A673 (cell line): Measurements from ENCODE around the gene BRI3. TPM values are rescaled to one million over a fixed set of nuclear protein-coding genes. Genes with fewer than 3 reads are reported as not detected.

Experiments used
- BruUV-seq: library from RNA; stranded (reverse); fragments of 400-500 nt; replicated peaks from 2 replicates; lab custom pipeline; 2021; lab: Mats Ljungman, UMichigan
- CTCF ChIA-PET: fragments of 300-600 bp; sonication (Branson Sonifier 250); formaldehyde crosslinking; loops from one replicate; lab custom pipeline; 2022; ENCODE audit warnings: antibody characterized with exemption; lab: Charles Lee
- POLR2A ChIA-PET: fragments of 300-600 bp; sonication (Branson Sonifier 250); formaldehyde crosslinking; loops from one replicate; lab custom pipeline; 2022; ENCODE audit warnings: antibody characterized with exemption; ENCODE audit not compliant: low non-redundant PET; lab: Charles Lee
- DNase-seq: peaks from one replicate; pipeline ENCODE4 v3.0.0-alpha.2; 2015; ENCODE audit warnings: low spot score
- H3K27ac ChIP-seq: fragments of 200-600 bp; sonication (generic); 2 replicates; pipeline ENCODE4 v1.5.1; 2016; ENCODE audit warnings: mixed run types, low read depth, mild to moderate bottlenecking, mixed read lengths, antibody characterized with exemption, low read length; ENCODE audit not compliant: poor library complexity, severe bottlenecking
- H3K27me3 ChIP-seq: fragments of 200-600 bp; sonication (generic); replicated peaks from 2 replicates; pipeline ENCODE4 v1.6.1; 2017; ENCODE audit warnings: mixed run types, low read depth, mild to moderate bottlenecking, mixed read lengths, antibody characterized with exemption, low read length; ENCODE audit not compliant: insufficient read depth, poor library complexity
- H3K36me3 ChIP-seq: fragments of 200-600 bp; sonication (generic); 2 replicates; pipeline ENCODE4 v1.6.1; 2016; ENCODE audit warnings: mixed run types, mild to moderate bottlenecking, mixed read lengths, antibody characterized with exemption, low read length; ENCODE audit not compliant: insufficient read depth, poor library complexity, severe bottlenecking
- H3K4me1 ChIP-seq: fragments of 200-600 bp; sonication (generic); 2 replicates; pipeline ENCODE4 v1.6.1; 2017; ENCODE audit warnings: mixed run types, mild to moderate bottlenecking, mixed read lengths, antibody characterized with exemption, low read length; ENCODE audit not compliant: insufficient read depth, poor library complexity, severe bottlenecking
- H3K4me3 ChIP-seq: fragments of 200-600 bp; sonication (generic); 2 replicates; pipeline ENCODE4 v1.5.1; 2016; ENCODE audit warnings: low read depth, mixed run types, mild to moderate bottlenecking, mixed read lengths, low read length; ENCODE audit not compliant: poor library complexity, severe bottlenecking
- H3K9me3 ChIP-seq: fragments of 200-600 bp; sonication (generic); 2 replicates; pipeline ENCODE4 v1.6.1; 2016; ENCODE audit warnings: mixed run types, low read depth, mild to moderate bottlenecking, mixed read lengths, antibody characterized with exemption, low read length; ENCODE audit not compliant: poor library complexity, severe bottlenecking
- EZH2 ChIP-seq: fragments of 200-600 bp; sonication (generic); IDR thresholded peaks from 2 replicates; pipeline ENCODE4 v1.6.1; 2017; ENCODE audit warnings: borderline replicate concordance, low read depth, mild to moderate bottlenecking, mixed read lengths, antibody characterized with exemption, low read length; ENCODE audit not compliant: poor library complexity, severe bottlenecking
- intact Hi-C: fragments of 100-400 bp; cut with micrococcal nuclease; formaldehyde crosslinking; loops from one replicate; pipeline ENCODE4 v1.10.0; 2022; ENCODE audit not compliant: unreplicated experiment
- total RNA-seq: library from RNA; stranded (reverse); gene quantifications from 2 replicates; pipeline ENCODE4 v1.2.3, GENCODE V29; 2021
- TF ChIP-seq, protein P1 (sequence below): fragments of 300-800, 200-600 bp; sonication (generic); conservative IDR thresholded peaks from 2 replicates; pipeline ENCODE4 v1.5.1; 2017; ENCODE audit warnings: low read depth, mild to moderate bottlenecking, antibody characterized with exemption, low read length, moderate library complexity, mixed read lengths

BRI3 gene
- total RNA-seq, 1 experiment from 2014 or later, result 85.8 TPM

DNA sequence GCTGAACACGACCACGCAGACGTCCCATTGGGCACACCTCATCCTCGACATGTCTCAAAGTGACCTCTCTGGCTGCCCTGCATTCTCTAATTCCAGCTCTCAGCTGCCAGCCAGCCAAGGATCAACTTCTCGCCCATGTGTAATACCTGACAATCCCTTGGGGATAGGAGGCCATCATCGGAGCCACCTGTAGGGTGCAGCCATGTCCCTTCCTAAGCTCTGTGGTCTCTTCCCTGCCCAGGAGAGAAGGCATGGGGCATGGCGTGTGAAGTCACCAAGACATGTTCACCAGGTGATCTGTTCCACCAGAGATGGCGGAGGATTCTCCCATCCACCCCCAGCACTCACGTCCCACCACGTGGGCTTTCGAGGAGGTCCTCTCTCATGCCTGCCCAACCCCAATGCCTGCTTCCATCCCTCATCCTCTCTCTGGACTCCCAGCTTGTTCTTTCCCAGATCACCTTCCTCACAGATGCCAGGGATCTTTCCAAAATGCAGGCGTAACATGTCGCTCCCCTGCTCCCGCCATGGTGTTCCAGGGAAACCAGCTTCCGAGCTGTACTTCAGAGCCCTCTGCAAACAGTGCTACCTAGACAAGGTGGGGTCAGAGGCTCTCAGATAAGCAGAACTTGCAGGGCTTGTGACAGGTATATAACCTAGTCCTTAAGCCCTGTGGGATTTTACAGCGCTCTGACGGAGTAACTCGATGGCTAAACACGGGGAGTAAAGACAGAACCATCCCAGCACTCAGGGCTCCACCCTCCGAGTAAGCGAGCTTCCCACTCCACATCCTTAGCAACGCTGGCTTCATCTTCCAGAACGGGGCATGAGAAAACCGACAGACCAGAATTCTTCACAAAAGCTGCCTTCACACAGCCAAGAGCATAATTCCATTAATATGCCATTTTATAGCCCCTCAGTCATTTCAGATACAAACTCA, 41.1 kb downstream of the BRI3 start:
- CTCF ChIA-PET, result no interaction called here
- BruUV-seq, result no TSS peak
- intact Hi-C loops, result no loop called here

DNA sequence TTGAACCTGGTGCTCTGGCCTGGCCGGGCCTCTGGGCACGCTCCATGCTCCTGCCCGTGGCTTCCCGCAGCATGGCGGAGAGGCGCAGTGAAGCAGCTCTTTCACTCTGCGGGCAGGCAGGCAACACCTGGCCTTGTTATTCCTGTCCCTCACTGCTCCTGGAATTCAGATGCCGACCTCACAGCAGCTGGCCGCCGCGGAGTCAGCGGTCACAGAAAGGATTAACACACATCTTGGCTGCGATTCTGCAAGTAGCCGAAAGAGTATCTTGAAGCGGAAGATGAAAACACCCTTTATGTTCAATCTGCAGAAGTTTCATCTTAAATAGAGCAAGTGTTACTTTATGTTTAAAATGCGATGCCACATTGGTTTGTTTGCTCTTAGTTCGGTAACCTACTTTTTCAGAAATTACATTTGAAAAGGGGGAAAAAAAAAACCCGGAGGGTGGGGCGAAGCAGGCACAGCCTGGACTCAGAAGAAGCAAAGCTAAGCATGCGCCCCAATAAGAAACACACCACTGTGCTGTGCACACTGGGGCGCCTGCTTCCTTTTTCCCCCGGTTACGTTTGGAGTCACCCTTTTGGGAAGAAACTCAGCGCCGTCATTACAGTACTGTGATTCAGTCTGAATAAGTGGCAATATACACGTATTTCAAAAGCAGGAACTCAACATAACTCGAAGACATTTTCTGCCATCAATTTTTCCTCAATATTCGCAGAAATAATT, 42.3 kb downstream of the BRI3 start:
- no peak for DNase-seq
- H3K4me3 ChIP-seq, result no peak overlapping the region
- intact Hi-C loops, result no loop called here
- TF ChIP-seq, protein P1, sequence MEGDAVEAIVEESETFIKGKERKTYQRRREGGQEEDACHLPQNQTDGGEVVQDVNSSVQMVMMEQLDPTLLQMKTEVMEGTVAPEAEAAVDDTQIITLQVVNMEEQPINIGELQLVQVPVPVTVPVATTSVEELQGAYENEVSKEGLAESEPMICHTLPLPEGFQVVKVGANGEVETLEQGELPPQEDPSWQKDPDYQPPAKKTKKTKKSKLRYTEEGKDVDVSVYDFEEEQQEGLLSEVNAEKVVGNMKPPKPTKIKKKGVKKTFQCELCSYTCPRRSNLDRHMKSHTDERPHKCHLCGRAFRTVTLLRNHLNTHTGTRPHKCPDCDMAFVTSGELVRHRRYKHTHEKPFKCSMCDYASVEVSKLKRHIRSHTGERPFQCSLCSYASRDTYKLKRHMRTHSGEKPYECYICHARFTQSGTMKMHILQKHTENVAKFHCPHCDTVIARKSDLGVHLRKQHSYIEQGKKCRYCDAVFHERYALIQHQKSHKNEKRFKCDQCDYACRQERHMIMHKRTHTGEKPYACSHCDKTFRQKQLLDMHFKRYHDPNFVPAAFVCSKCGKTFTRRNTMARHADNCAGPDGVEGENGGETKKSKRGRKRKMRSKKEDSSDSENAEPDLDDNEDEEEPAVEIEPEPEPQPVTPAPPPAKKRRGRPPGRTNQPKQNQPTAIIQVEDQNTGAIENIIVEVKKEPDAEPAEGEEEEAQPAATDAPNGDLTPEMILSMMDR, result no peak
- TF ChIP-seq EZH2, result no peak
- no peaks in the 10 kb centered on the region for H3K4me1 ChIP-seq
- POLR2A ChIA-PET, result no interaction called here
- H3K9me3 ChIP-seq, result no peaks in the 10 kb centered on the region
- no peak overlapping the region for H3K27ac ChIP-seq
- no TSS peak for BruUV-seq
- peaks cover 18% of the 10 kb centered on the region for H3K27me3 ChIP-seq
- CTCF ChIA-PET, result interaction anchor here (0.6 kb wide), 1 partner anchor 9 kb away, joined by 7 read pairs; no protein-coding TSS in a partner anchor
- H3K36me3 ChIP-seq, result no peaks in the 10 kb centered on the region

More for the DNA sequence above, 41.1 kb downstream of the BRI3 start:
- Histone ChIP-seq H3K9me3 (no peaks in the 10 kb centered on the region), H3K4me3 (no peak overlapping the region), H3K27me3 (peaks cover 18% of the 10 kb centered on the region), H3K36me3 (no peaks in the 10 kb centered on the region), H3K4me1 (no peaks in the 10 kb centered on the region), H3K27ac (no peak overlapping the region)
- no peak for DNase-seq
- POLR2A ChIA-PET, result no interaction called here
- TF ChIP-seq, protein P1, result no peak
- TF ChIP-seq EZH2, result no peak

DNA sequence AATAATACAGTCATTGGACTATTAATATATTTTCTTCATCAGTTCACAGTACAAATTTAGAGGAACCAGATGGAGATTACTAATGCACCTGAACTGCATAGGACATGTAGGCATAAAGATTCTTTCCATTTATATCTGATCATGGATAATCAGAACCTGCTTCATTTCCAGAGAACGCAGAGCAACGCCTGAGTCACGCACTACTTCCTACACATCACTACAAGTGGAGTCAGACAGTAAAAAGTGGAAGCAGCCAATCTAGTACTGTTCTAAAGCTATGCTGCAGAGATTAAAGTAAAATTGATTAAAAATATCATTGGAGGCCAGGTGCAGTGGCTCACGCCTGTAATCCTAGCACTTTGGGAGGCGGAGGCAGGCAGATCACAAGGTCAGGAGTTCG, 43.3 kb downstream of the BRI3 start:
- no peak for DNase-seq
- Histone ChIP-seq H3K36me3 (no peaks in the 10 kb centered on the region), H3K27me3 (peaks cover 18% of the 10 kb centered on the region), H3K9me3 (no peaks in the 10 kb centered on the region), H3K27ac (no peak overlapping the region), H3K4me1 (no peaks in the 10 kb centered on the region), H3K4me3 (no peak overlapping the region)
- intact Hi-C loops, result no loop called here
- ChIA-PET CTCF (no interaction called here), POLR2A (no interaction called here)
- BruUV-seq, result no TSS peak
- TF ChIP-seq, protein P1, result no peak
- TF ChIP-seq EZH2, result no peak
